Stimulated activated CD4-positive, alpha-beta T cell treated with anti-CD3 and anti-CD28 coated beads, Interleukin-1b, Interleukin-23, amount 100 ng/mL, for 4 hours (primary cell): ENCODE data around the gene PDE1C.
"Not testable (repeated sequence)": the region's sequence is repeated elsewhere in the genome, so short reads cannot be mapped to it uniquely, and the experiment has no call there.

Source experiments
- DNase-seq, 2 donors: peaks; one replicate each; pipeline ENCODE4 v3.0.0-alpha.2; 2020; ENCODE audit warnings: low read depth in 2 of 2

Gene PDE1C

GRCh38 chr7:31850066-31850465 lies 220.1 kb downstream of the PDE1C start:
- no peak for DNase-seq

GRCh38 chr7:31835471-31835870 lies 234.7 kb downstream of the PDE1C start:
- no peak for DNase-seq

- DNase-seq, result not testable (repeated sequence)
Observed at GRCh38 chr7:31833625-31834024, 236.6 kb downstream of the PDE1C start.

- DNase-seq, result no peak
Observed at GRCh38 chr7:31828520-31828919, 241.7 kb downstream of the PDE1C start.

- DNase-seq, result no peak
Observed at GRCh38 chr7:31825576-31825975, 244.6 kb downstream of the PDE1C start.

- DNase-seq, result no peak
Observed at GRCh38 chr7:31819031-31819430, 251.2 kb downstream of the PDE1C start.

GRCh38 chr7:31816810-31817209 lies 253.4 kb downstream of the PDE1C start:
- no peak for DNase-seq

GRCh38 chr7:31815796-31816195 lies 254.4 kb downstream of the PDE1C start:
- no peak for DNase-seq

- no peak for DNase-seq
Observed at GRCh38 chr7:31814187-31814586, 256.0 kb downstream of the PDE1C start.

GRCh38 chr7:31811650-31812461 lies 258.4 kb downstream of the PDE1C start:
- DNase-seq, result no peak

- DNase-seq, result no peak
Observed at GRCh38 chr7:31805209-31805818, 264.9 kb downstream of the PDE1C start.

- no peak for DNase-seq
Observed at GRCh38 chr7:31796375-31796774, 273.8 kb downstream of the PDE1C start.

GRCh38 chr7:31794851-31795344 lies 275.3 kb downstream of the PDE1C start:
- no peak for DNase-seq

GRCh38 chr7:31791881-31792280 lies 278.3 kb downstream of the PDE1C start:
- no peak for DNase-seq

- no peak for DNase-seq
Observed at GRCh38 chr7:31788883-31789680, 281.1 kb downstream of the PDE1C start.

- no peak for DNase-seq
Observed at GRCh38 chr7:31788445-31788844, 281.8 kb downstream of the PDE1C start.

- DNase-seq, result no peak
Observed at GRCh38 chr7:31786326-31786725, 283.9 kb downstream of the PDE1C start.

GRCh38 chr7:31785101-31785500 lies 285.1 kb downstream of the PDE1C start:
- DNase-seq, result no peak

- DNase-seq, result no peak
Observed at GRCh38 chr7:31783221-31783620, 287.0 kb downstream of the PDE1C start.

- no peak for DNase-seq
Observed at GRCh38 chr7:31782411-31782991, 287.7 kb downstream of the PDE1C start.

- DNase-seq, result no peak
Observed at GRCh38 chr7:31778296-31778695, 291.9 kb downstream of the PDE1C start.

GRCh38 chr7:31776616-31777015 lies 293.6 kb downstream of the PDE1C start:
- DNase-seq, result no peak
